HepG2 (cell line): ENCODE measurements around the gene IHH. TPM values are rescaled to one million over a fixed set of nuclear protein-coding genes. Genes with fewer than 3 reads are reported as not detected.

Experiments
- FOXK2 ChIP-seq: fragments of 450-650 bp; IDR thresholded peaks from 2 replicates; pipeline ENCODE4 v1.6.1; 2016
- IRX3 ChIP-seq: sonication (generic); formaldehyde crosslinking; IDR thresholded peaks from 2 replicates; pipeline ENCODE4 v1.8.1; 2023; ENCODE audit warnings: mild to moderate bottlenecking, low read depth, missing genetic modification reagents, borderline replicate concordance
- RARG ChIP-seq: sonication (generic); formaldehyde crosslinking; IDR thresholded peaks from 2 replicates; pipeline ENCODE4 v1.4.0; 2020; ENCODE audit warnings: low read depth, mild to moderate bottlenecking, missing genetic modification reagents
- RFX3 ChIP-seq: IDR thresholded peaks from 2 replicates; pipeline ENCODE4 v1.6.1; 2016; ENCODE audit warnings: missing biosample characterization, missing genetic modification reagents
- SMAD3 ChIP-seq: sonication (generic); formaldehyde crosslinking; IDR thresholded peaks from 2 replicates; pipeline ENCODE4 v1.4.0; 2020; ENCODE audit warnings: missing genetic modification reagents
- TFAP4 ChIP-seq: sonication (generic); IDR thresholded peaks from 2 replicates; pipeline ENCODE4 v1.6.1; 2016; ENCODE audit warnings: low read depth, borderline replicate concordance
- TMF1 ChIP-seq: sonication (generic); formaldehyde crosslinking; IDR thresholded peaks from 2 replicates; pipeline ENCODE4 v1.8.1; 2022; ENCODE audit warnings: low read depth, missing genetic modification reagents
- ZBTB7B ChIP-seq: sonication (generic); formaldehyde crosslinking; IDR thresholded peaks from 2 replicates; pipeline ENCODE4 v1.4.0; 2020; ENCODE audit warnings: missing genetic modification reagents
- ZFP36 ChIP-seq: fragments of 150-350 bp; IDR thresholded peaks from 2 replicates; pipeline ENCODE4 v1.6.1; 2018; ENCODE audit warnings: borderline replicate concordance, low read length, low read depth; ENCODE audit not compliant: partially characterized antibody
- ZFP62 ChIP-seq: sonication (generic); formaldehyde crosslinking; IDR thresholded peaks from 2 replicates; pipeline ENCODE4 v1.4.0; 2020; ENCODE audit warnings: missing genetic modification reagents
- ZNF180 ChIP-seq: sonication (generic); formaldehyde crosslinking; IDR thresholded peaks from 2 replicates; pipeline ENCODE4 v1.4.0; 2020; ENCODE audit warnings: low read depth, missing genetic modification reagents, borderline replicate concordance
- ZNF282 ChIP-seq: fragments of 450-650 bp; IDR thresholded peaks from 2 replicates; pipeline ENCODE4 v1.6.1; 2018; ENCODE audit not compliant: partially characterized antibody
- ZNF333 ChIP-seq: sonication (generic); formaldehyde crosslinking; IDR thresholded peaks from 2 replicates; pipeline ENCODE4 v1.4.0; 2020; ENCODE audit warnings: mild to moderate bottlenecking, missing genetic modification reagents, borderline replicate concordance
- ZNF496 ChIP-seq: sonication (generic); formaldehyde crosslinking; IDR thresholded peaks from 2 replicates; pipeline ENCODE4 v1.8.1; 2023; ENCODE audit warnings: mild to moderate bottlenecking, moderate library complexity, missing genetic modification reagents; ENCODE audit not compliant: insufficient replicate concordance
- ZNF792 ChIP-seq: IDR thresholded peaks from 2 replicates; pipeline ENCODE4 v1.6.1; 2016
- ZSCAN21 ChIP-seq: sonication (generic); formaldehyde crosslinking; IDR thresholded peaks from 2 replicates; pipeline ENCODE4 v1.8.0; 2022; ENCODE audit warnings: mild to moderate bottlenecking, missing genetic modification reagents, moderate library complexity, borderline replicate concordance
- ZUFSP ChIP-seq: sonication (generic); formaldehyde crosslinking; IDR thresholded peaks from 2 replicates; pipeline ENCODE4 v1.9.0; 2021; ENCODE audit warnings: missing genetic modification reagents, mild to moderate bottlenecking, borderline replicate concordance
- polyA plus RNA-seq, 8 experiments: library from polyadenylated mRNA; depleted of rRNA in 3 of 8; stranded (reverse) in 7 of 8; unstranded in 1 of 8; fragments of >200 nt; fragmentation: Illumina TruSeq in 4 of 8; extraction: Trizol in 4 of 8; gene quantifications; 2 replicates each; pipeline versions ENCODE4 v1.2.1 to v1.2.3, GENCODE V29; 2011 to 2016; ENCODE audit warnings: low read depth in 4 of 8, missing spikeins in 1 of 8, mixed read lengths in 1 of 8; ENCODE audit not compliant: insufficient read depth in 1 of 8
- total RNA-seq, 5 experiments: library from RNA; depleted of rRNA; stranded (reverse); fragments of >200 nt; fragmentation: Illumina TruSeq; extraction: Trizol; gene quantifications; 2 replicates each; pipeline ENCODE4 v1.2.3, GENCODE V29; 2016; ENCODE audit warnings: low read depth in 1 of 5
- TF ChIP-seq, protein P1 (sequence below): sonication (generic); formaldehyde crosslinking; IDR thresholded peaks from 2 replicates; pipeline ENCODE4 v1.5.1; 2020; ENCODE audit warnings: mild to moderate bottlenecking, missing genetic modification reagents, moderate library complexity
- TF ChIP-seq, protein P2 (sequence below): sonication (generic); formaldehyde crosslinking; IDR thresholded peaks from 2 replicates; pipeline ENCODE4 v1.4.0; 2020; ENCODE audit warnings: low read depth, missing genetic modification reagents

Gene IHH
- total and polyA plus RNA-seq, 2 of the 13 experiments (the other 11 are each of a cell fraction or from before 2014, with no cell fraction given): 0.42 TPM; not detected in 1

DNA sequence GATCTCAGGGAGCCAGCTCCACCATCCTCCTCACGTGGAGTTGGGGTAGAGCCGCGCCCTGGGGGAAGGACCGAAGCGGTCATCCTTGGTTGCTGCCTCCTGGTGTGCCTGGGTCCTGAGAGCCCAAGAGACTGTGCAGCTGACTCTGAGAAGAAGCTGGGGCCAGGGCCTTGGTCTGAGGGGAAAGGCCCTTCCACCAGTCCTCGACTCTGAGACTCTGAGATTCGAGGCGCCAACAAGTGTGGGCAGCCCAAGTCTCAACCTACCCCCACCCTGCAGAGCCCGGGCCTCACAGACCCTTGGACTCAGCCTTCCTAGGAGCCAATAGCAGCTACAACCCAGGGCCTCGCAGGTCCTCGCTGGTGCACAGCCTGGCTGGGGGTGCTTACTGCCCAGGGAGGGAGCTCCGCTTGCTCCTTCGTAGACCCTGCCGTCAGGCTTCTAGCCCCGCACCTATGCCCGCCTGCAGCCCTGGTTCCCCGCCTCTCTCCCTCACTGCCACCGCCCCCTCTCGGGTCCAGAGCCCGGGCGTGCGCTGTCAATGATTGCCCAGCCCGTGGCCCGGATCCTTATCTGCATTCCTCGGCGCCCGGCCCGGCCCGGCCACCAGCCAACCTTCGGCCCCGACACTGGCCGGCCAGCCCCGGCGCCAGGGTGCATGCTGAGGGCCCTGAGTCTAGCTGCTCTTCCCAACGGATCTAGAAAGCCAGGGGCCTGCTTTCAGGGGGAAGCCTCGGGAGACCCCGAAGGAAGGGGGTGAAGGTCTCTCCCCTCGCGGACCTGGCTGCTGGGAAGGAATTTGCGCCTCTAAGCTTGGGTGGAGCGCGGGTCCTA lies 2.0 kb downstream of the IHH start (continued):
- TF ChIP-seq FOXK2 (no peak), ZNF333 (no peak; the same call in 1 of the 2 replicates), ZBTB7B (CRISPR knock-in tag) (peak; percentile 94), TMF1 (CRISPR knock-in tag) (no peak; the same call in 1 of the 2 replicates), ZNF180 (CRISPR knock-in tag) (no peak), ZNF282 (no peak), TFAP4 (peak; percentile 68), ZUFSP (CRISPR knock-in tag) (no peak), IRX3 (CRISPR knock-in tag) (no peak), SMAD3 (CRISPR knock-in tag) (no peak), ZFP62 (CRISPR knock-in tag) (no peak), RFX3 (CRISPR knock-in tag) (no peak), RARG (0 out of 2 replicates have a peak, but pooled peaks have one; percentile 74), ZSCAN21 (CRISPR knock-in tag) (0 out of 2 replicates have a peak, but pooled peaks have one; percentile 63), ZNF496 (CRISPR knock-in tag) (no peak), ZNF792 (peak; percentile 52; the same call in 1 of the 2 replicates), ZFP36 (no peak)
- TF ChIP-seq, protein P1, sequence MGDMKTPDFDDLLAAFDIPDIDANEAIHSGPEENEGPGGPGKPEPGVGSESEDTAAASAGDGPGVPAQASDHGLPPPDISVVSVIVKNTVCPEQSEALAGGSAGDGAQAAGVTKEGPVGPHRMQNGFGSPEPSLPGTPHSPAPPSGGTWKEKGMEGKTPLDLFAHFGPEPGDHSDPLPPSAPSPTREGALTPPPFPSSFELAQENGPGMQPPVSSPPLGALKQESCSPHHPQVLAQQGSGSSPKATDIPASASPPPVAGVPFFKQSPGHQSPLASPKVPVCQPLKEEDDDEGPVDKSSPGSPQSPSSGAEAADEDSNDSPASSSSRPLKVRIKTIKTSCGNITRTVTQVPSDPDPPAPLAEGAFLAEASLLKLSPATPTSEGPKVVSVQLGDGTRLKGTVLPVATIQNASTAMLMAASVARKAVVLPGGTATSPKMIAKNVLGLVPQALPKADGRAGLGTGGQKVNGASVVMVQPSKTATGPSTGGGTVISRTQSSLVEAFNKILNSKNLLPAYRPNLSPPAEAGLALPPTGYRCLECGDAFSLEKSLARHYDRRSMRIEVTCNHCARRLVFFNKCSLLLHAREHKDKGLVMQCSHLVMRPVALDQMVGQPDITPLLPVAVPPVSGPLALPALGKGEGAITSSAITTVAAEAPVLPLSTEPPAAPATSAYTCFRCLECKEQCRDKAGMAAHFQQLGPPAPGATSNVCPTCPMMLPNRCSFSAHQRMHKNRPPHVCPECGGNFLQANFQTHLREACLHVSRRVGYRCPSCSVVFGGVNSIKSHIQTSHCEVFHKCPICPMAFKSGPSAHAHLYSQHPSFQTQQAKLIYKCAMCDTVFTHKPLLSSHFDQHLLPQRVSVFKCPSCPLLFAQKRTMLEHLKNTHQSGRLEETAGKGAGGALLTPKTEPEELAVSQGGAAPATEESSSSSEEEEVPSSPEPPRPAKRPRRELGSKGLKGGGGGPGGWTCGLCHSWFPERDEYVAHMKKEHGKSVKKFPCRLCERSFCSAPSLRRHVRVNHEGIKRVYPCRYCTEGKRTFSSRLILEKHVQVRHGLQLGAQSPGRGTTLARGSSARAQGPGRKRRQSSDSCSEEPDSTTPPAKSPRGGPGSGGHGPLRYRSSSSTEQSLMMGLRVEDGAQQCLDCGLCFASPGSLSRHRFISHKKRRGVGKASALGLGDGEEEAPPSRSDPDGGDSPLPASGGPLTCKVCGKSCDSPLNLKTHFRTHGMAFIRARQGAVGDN (CRISPR knock-in tag): peak; percentile 85
- TF ChIP-seq, protein P2, sequence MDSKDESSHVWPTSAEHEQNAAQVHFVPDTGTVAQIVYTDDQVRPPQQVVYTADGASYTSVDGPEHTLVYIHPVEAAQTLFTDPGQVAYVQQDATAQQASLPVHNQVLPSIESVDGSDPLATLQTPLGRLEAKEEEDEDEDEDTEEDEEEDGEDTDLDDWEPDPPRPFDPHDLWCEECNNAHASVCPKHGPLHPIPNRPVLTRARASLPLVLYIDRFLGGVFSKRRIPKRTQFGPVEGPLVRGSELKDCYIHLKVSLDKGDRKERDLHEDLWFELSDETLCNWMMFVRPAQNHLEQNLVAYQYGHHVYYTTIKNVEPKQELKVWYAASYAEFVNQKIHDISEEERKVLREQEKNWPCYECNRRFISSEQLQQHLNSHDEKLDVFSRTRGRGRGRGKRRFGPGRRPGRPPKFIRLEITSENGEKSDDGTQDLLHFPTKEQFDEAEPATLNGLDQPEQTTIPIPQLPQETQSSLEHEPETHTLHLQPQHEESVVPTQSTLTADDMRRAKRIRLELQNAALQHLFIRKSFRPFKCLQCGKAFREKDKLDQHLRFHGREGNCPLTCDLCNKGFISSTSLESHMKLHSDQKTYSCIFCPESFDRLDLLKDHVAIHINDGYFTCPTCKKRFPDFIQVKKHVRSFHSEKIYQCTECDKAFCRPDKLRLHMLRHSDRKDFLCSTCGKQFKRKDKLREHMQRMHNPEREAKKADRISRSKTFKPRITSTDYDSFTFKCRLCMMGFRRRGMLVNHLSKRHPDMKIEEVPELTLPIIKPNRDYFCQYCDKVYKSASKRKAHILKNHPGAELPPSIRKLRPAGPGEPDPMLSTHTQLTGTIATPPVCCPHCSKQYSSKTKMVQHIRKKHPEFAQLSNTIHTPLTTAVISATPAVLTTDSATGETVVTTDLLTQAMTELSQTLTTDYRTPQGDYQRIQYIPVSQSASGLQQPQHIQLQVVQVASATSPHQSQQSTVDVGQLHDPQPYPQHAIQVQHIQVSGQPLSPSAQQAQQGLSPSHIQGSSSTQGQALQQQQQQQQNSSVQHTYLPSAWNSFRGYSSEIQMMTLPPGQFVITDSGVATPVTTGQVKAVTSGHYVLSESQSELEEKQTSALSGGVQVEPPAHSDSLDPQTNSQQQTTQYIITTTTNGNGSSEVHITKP (CRISPR knock-in tag): no peak
